ENCODE data around the gene FNDC7.

GRCh38 chr1:108742253-108742652 lies 29.5 kb downstream of the FNDC7 start:
- TF ChIP-seq SIN3B (IDR thresholded peaks at IDR 0.05; ENCODE audit: low read depth), result no peak
- TF ChIP-seq ZEB2 (IDR thresholded peaks at IDR 0.05), result no peak
- TF ChIP-seq, protein P1, sequence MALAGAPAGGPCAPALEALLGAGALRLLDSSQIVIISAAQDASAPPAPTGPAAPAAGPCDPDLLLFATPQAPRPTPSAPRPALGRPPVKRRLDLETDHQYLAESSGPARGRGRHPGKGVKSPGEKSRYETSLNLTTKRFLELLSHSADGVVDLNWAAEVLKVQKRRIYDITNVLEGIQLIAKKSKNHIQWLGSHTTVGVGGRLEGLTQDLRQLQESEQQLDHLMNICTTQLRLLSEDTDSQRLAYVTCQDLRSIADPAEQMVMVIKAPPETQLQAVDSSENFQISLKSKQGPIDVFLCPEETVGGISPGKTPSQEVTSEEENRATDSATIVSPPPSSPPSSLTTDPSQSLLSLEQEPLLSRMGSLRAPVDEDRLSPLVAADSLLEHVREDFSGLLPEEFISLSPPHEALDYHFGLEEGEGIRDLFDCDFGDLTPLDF (CRISPR knock-in tag; IDR thresholded peaks at IDR 0.05), result no peak
- TF ChIP-seq ETS2 (tag; IDR thresholded peaks at IDR 0.05; ENCODE audit: borderline replicate concordance, poor library complexity, severe bottlenecking), result no peak
- no peak for TF ChIP-seq MYC (IDR thresholded peaks at IDR 0.05; ENCODE audit: low read depth, low read length)
- TF ChIP-seq MYC (CRISPR knock-in tag; IDR thresholded peaks at IDR 0.05; ENCODE audit: borderline replicate concordance, low read depth), result no peak
